WTC11 (cell line): ENCODE measurements around the gene PDLIM5. TPM values are rescaled to one million over a fixed set of nuclear protein-coding genes. Genes with fewer than 3 reads are reported as not detected.

ENCODE experiments used
- ATAC-seq: fragments of 200-7000 bp; cut with Tn5 transposase; 2 replicates; pipeline ENCODE4 v1.10.0; 2021; ENCODE audit warnings: mild to moderate bottlenecking, moderate library complexity
- CTCF ChIA-PET: fragments of 300-600 bp; sonication (Branson Sonifier 250); formaldehyde crosslinking; loops from one replicate; lab custom pipeline; 2021; ENCODE audit warnings: antibody characterized with exemption; lab: Charles Lee
- POLR2A ChIA-PET: fragments of 350-600 bp; sonication (Branson Sonifier 250); formaldehyde crosslinking; loops from one replicate; lab custom pipeline; 2021; ENCODE audit warnings: antibody characterized with exemption; lab: Charles Lee
- DNase-seq: peaks from one replicate; pipeline ENCODE4 v3.0.0; 2021; ENCODE audit warnings: low spot score
- H3K27ac Mint-ChIP-seq: 2 replicates; pipeline ENCODE4 v1.8.0; 2021; ENCODE audit warnings: mixed read lengths
- H3K27me3 Mint-ChIP-seq: 2 replicates; pipeline ENCODE4 v1.8.0; 2021; ENCODE audit warnings: low read depth, mild to moderate bottlenecking, moderate library complexity, mixed read lengths
- H3K36me3 Mint-ChIP-seq: 2 replicates; pipeline ENCODE4 v1.8.0; 2021; ENCODE audit warnings: mixed read lengths
- H3K4me1 Mint-ChIP-seq: 2 replicates; pipeline ENCODE4 v1.8.0; 2022; ENCODE audit warnings: mixed read lengths
- H3K4me3 Mint-ChIP-seq: 2 replicates; pipeline ENCODE4 v1.8.0; 2021; ENCODE audit warnings: mild to moderate bottlenecking, moderate library complexity, mixed read lengths
- H3K9me3 Mint-ChIP-seq: 2 replicates; pipeline ENCODE4 v1.8.0; 2021; ENCODE audit warnings: mixed read lengths
- CREM ChIP-seq: sonication (generic); formaldehyde crosslinking; IDR thresholded peaks from 2 replicates; pipeline ENCODE4 v1.8.1; 2022; ENCODE audit warnings: mild to moderate bottlenecking, missing genetic modification reagents, moderate library complexity
- ELF4 ChIP-seq: sonication (generic); formaldehyde crosslinking; IDR thresholded peaks from 2 replicates; pipeline ENCODE4 v1.8.1; 2022; ENCODE audit warnings: low read depth, mild to moderate bottlenecking, moderate library complexity, missing genetic modification reagents
- EMX1 ChIP-seq: fragments of 250-450 bp; sonication (Bioruptor Pico); IDR thresholded peaks from 2 replicates; pipeline ENCODE4 v1.8.0; 2021; ENCODE audit warnings: mild to moderate bottlenecking
- ESRRA ChIP-seq: sonication (generic); formaldehyde crosslinking; IDR thresholded peaks from 2 replicates; pipeline ENCODE4 v1.8.1; 2022; ENCODE audit warnings: mild to moderate bottlenecking, missing genetic modification reagents, borderline replicate concordance
- ETV6 ChIP-seq: sonication (generic); formaldehyde crosslinking; IDR thresholded peaks from 2 replicates; pipeline ENCODE4 v1.8.1; 2022; ENCODE audit warnings: mild to moderate bottlenecking, missing genetic modification reagents
- GABPB1 ChIP-seq: sonication (generic); formaldehyde crosslinking; IDR thresholded peaks from 2 replicates; pipeline ENCODE4 v1.8.1; 2023; ENCODE audit warnings: mild to moderate bottlenecking, missing genetic modification reagents
- GRHL2 ChIP-seq: fragments of 250-450 bp; sonication (Bioruptor Pico); IDR thresholded peaks from 2 replicates; pipeline ENCODE4 v1.8.0; 2022; ENCODE audit warnings: mild to moderate bottlenecking, moderate library complexity; ENCODE audit not compliant: insufficient replicate concordance, severe bottlenecking
- GTF2I ChIP-seq: fragments of 250-450 bp; sonication (Bioruptor Pico); conservative IDR thresholded peaks from 2 replicates; pipeline ENCODE4 v1.4.0; 2021; ENCODE audit warnings: mild to moderate bottlenecking
- IRF2 ChIP-seq: sonication (generic); formaldehyde crosslinking; IDR thresholded peaks from 2 replicates; pipeline ENCODE4 v1.8.0; 2022; ENCODE audit warnings: low read depth, missing genetic modification reagents, borderline replicate concordance
- NFYB ChIP-seq: sonication (generic); formaldehyde crosslinking; conservative IDR thresholded peaks from 2 replicates; pipeline ENCODE4 v1.8.0; 2022; ENCODE audit warnings: low read depth, missing genetic modification reagents
- NR1H2 ChIP-seq: sonication (generic); formaldehyde crosslinking; IDR thresholded peaks from 2 replicates; pipeline ENCODE4 v1.9.0; 2021; ENCODE audit warnings: mild to moderate bottlenecking, moderate library complexity, missing genetic modification reagents
- NR3C1 ChIP-seq: sonication (generic); formaldehyde crosslinking; conservative IDR thresholded peaks from 2 replicates; pipeline ENCODE4 v1.8.1; 2023; ENCODE audit warnings: low read depth, mild to moderate bottlenecking, missing genetic modification reagents
- OVOL2 ChIP-seq: fragments of 250-450 bp; sonication (Bioruptor Pico); IDR thresholded peaks from 2 replicates; pipeline ENCODE4 v1.9.0; 2021; ENCODE audit warnings: mild to moderate bottlenecking, borderline replicate concordance
- RELA ChIP-seq: sonication (generic); formaldehyde crosslinking; IDR thresholded peaks from 2 replicates; pipeline ENCODE4 v1.8.1; 2022; ENCODE audit warnings: missing genetic modification reagents, mild to moderate bottlenecking, borderline replicate concordance
- RORB ChIP-seq: fragments of 250-450 bp; sonication (Bioruptor Pico); IDR thresholded peaks from 2 replicates; pipeline ENCODE4 v1.9.0; 2021; ENCODE audit warnings: mild to moderate bottlenecking
- SMAD3 ChIP-seq: sonication (generic); formaldehyde crosslinking; IDR thresholded peaks from 2 replicates; pipeline ENCODE4 v1.8.0; 2022; ENCODE audit warnings: missing genetic modification reagents, mild to moderate bottlenecking, borderline replicate concordance
- ZBTB21 ChIP-seq: sonication (generic); formaldehyde crosslinking; IDR thresholded peaks from 2 replicates; pipeline ENCODE4 v1.8.1; 2023; ENCODE audit warnings: mild to moderate bottlenecking, missing genetic modification reagents, borderline replicate concordance
- ZNF219 ChIP-seq: sonication (generic); formaldehyde crosslinking; IDR thresholded peaks from 2 replicates; pipeline ENCODE4 v1.8.0; 2023; ENCODE audit warnings: missing genetic modification reagents, mild to moderate bottlenecking, borderline replicate concordance
- ZNF317 ChIP-seq: sonication (generic); formaldehyde crosslinking; IDR thresholded peaks from 2 replicates; pipeline ENCODE4 v1.8.1; 2023; ENCODE audit warnings: low read depth, mild to moderate bottlenecking, moderate library complexity, missing genetic modification reagents, borderline replicate concordance
- ZNF423 ChIP-seq: fragments of 250-450 bp; sonication (Bioruptor Pico); IDR thresholded peaks from 2 replicates; pipeline ENCODE4 v2.1.2; 2022; ENCODE audit warnings: mild to moderate bottlenecking, moderate library complexity
- total RNA-seq: library from RNA; stranded (reverse); gene quantifications from 3 replicates; pipeline ENCODE4 v1.2.3, GENCODE V29; 2021
- TF ChIP-seq, protein P1 (sequence below): fragments of 250-450 bp; sonication (Bioruptor Pico); IDR thresholded peaks from 2 replicates; pipeline ENCODE4 v1.9.0; 2021; ENCODE audit warnings: mild to moderate bottlenecking
- TF ChIP-seq, protein P2 (sequence below): sonication (generic); formaldehyde crosslinking; IDR thresholded peaks from 2 replicates; pipeline ENCODE4 v1.8.0; 2022; ENCODE audit warnings: mild to moderate bottlenecking, missing genetic modification reagents
- TF ChIP-seq, protein P3 (sequence below): sonication (generic); formaldehyde crosslinking; IDR thresholded peaks from 2 replicates; pipeline ENCODE4 v1.8.1; 2022; ENCODE audit warnings: mild to moderate bottlenecking, moderate library complexity, missing genetic modification reagents
- TF ChIP-seq, protein P4 (sequence below): sonication (generic); formaldehyde crosslinking; IDR thresholded peaks from 2 replicates; pipeline ENCODE4 v1.8.1; 2022; ENCODE audit warnings: low read depth, missing genetic modification reagents, borderline replicate concordance
- TF ChIP-seq, protein P5 (sequence below): sonication (generic); formaldehyde crosslinking; IDR thresholded peaks from 2 replicates; pipeline ENCODE4 v1.8.1; 2023; ENCODE audit warnings: mild to moderate bottlenecking, missing genetic modification reagents, moderate library complexity

Gene PDLIM5
- total RNA-seq, 1 experiment from 2014 or later, result 51.5 TPM

DNA sequence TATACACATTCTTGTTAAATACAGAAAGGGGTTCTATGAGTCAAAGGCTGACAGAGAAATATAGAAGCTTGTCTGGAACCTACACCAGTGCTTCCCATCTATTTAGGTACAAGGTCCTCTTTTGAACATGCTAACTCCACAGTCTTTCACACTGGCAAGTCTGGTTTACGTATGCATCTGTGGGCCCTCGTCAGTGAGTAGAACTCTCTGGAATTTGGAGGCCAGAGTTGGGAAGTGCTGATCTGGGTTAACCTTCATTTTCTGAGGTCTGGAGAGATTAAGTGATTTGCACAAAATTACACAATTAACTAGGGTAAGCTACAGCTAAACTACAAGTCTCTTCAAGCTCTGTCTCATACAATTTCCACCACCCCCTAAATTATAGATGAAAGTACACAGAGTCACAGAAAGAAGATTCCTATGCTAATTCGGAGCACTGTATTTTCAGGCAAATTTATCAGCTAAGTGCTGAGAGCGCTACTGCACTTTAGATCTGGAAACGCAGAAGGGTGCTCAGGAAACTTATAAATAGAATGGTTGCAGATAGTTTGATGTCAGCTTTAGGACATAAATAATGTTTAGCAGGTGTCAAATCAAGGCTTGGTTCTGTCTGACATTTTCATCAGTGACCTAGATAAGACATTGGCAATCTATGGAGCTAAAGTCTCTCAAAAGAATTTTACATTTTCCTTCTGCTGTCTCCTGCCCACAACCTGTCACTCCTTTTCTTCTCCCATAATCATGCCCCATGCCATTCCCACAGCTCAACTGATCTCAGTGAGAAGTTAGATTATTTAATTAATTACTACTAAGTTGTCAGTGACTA lies 43.0 kb upstream of the PDLIM5 start:
- ATAC-seq, result peak; percentile 61; the same call in 1 of the 2 replicates
- TF ChIP-seq ESRRA (CRISPR knock-in tag), result no peak
- no peak for TF ChIP-seq IRF2 (CRISPR knock-in tag)
- no peak for TF ChIP-seq ZBTB21 (CRISPR knock-in tag)
- no peak for TF ChIP-seq SMAD3 (CRISPR knock-in tag)
- no peak for TF ChIP-seq RORB
- TF ChIP-seq, protein P1, sequence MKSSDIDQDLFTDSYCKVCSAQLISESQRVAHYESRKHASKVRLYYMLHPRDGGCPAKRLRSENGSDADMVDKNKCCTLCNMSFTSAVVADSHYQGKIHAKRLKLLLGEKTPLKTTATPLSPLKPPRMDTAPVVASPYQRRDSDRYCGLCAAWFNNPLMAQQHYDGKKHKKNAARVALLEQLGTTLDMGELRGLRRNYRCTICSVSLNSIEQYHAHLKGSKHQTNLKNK (CRISPR knock-in tag), result no peak
- no peak for TF ChIP-seq CREM (CRISPR knock-in tag)
- no peak for TF ChIP-seq EMX1 (CRISPR knock-in tag)
- no peak for TF ChIP-seq ZNF423 (CRISPR knock-in tag)
- TF ChIP-seq OVOL2, result no peak
- no peak for TF ChIP-seq NR1H2
- TF ChIP-seq, protein P2, sequence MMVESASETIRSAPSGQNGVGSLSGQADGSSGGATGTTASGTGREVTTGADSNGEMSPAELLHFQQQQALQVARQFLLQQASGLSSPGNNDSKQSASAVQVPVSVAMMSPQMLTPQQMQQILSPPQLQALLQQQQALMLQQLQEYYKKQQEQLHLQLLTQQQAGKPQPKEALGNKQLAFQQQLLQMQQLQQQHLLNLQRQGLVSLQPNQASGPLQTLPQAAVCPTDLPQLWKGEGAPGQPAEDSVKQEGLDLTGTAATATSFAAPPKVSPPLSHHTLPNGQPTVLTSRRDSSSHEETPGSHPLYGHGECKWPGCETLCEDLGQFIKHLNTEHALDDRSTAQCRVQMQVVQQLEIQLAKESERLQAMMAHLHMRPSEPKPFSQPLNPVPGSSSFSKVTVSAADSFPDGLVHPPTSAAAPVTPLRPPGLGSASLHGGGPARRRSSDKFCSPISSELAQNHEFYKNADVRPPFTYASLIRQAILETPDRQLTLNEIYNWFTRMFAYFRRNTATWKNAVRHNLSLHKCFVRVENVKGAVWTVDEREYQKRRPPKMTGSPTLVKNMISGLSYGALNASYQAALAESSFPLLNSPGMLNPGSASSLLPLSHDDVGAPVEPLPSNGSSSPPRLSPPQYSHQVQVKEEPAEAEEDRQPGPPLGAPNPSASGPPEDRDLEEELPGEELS (CRISPR knock-in tag), result no peak
- Mint-ChIP-seq H3K9me3 (no peaks in the 10 kb centered on the region), H3K4me3 (no peak overlapping the region), H3K36me3 (no peaks in the 10 kb centered on the region), H3K27ac (no peak overlapping the region), H3K4me1 (peaks cover 20% of the 10 kb centered on the region), H3K27me3 (no peaks in the 10 kb centered on the region; the same call in 1 of the 2 replicates)
- DNase-seq, result no peak
- ChIA-PET CTCF (no interaction called here), POLR2A (no interaction called here)

DNA sequence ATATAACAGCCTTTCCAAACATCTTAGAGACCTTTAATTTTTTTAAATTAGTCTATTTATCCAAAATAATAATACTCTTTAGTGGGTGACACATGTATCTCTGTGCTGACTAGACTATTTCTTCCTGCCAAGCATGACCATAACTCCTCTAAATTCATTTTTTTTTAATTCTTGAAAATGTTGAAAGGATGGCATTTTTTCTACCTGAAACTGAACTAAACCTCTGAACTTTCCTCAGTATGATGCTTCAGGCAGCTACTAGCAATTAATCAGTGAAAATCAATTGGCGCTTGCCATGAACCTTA lies 42.4 kb upstream of the PDLIM5 start:
- ATAC-seq, result no peak
- CTCF ChIA-PET, result no interaction called here
- H3K4me3 Mint-ChIP-seq, result no peak overlapping the region

More for the DNA sequence above, 42.4 kb upstream of the PDLIM5 start:
- POLR2A ChIA-PET, result no interaction called here
- H3K36me3 Mint-ChIP-seq, result no peaks in the 10 kb centered on the region
- no peak overlapping the region for H3K27ac Mint-ChIP-seq
- TF ChIP-seq, protein P3, sequence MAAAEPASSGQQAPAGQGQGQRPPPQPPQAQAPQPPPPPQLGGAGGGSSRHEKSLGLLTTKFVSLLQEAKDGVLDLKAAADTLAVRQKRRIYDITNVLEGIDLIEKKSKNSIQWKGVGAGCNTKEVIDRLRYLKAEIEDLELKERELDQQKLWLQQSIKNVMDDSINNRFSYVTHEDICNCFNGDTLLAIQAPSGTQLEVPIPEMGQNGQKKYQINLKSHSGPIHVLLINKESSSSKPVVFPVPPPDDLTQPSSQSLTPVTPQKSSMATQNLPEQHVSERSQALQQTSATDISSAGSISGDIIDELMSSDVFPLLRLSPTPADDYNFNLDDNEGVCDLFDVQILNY, result no peak
- TF ChIP-seq ETV6 (CRISPR knock-in tag) (no peak), NFYB (CRISPR knock-in tag) (no peak), GRHL2 (CRISPR knock-in tag) (no peak), NR3C1 (no peak), GTF2I (no peak), RELA (CRISPR knock-in tag) (no peak), ZNF317 (CRISPR knock-in tag) (no peak), ZNF219 (no peak), ELF4 (CRISPR knock-in tag) (no peak), GABPB1 (no peak), OVOL2 (no peak)
- TF ChIP-seq, protein P4, sequence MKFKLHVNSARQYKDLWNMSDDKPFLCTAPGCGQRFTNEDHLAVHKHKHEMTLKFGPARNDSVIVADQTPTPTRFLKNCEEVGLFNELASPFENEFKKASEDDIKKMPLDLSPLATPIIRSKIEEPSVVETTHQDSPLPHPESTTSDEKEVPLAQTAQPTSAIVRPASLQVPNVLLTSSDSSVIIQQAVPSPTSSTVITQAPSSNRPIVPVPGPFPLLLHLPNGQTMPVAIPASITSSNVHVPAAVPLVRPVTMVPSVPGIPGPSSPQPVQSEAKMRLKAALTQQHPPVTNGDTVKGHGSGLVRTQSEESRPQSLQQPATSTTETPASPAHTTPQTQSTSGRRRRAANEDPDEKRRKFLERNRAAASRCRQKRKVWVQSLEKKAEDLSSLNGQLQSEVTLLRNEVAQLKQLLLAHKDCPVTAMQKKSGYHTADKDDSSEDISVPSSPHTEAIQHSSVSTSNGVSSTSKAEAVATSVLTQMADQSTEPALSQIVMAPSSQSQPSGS, result no peak
- TF ChIP-seq, protein P5, sequence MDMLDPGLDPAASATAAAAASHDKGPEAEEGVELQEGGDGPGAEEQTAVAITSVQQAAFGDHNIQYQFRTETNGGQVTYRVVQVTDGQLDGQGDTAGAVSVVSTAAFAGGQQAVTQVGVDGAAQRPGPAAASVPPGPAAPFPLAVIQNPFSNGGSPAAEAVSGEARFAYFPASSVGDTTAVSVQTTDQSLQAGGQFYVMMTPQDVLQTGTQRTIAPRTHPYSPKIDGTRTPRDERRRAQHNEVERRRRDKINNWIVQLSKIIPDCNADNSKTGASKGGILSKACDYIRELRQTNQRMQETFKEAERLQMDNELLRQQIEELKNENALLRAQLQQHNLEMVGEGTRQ (CRISPR knock-in tag), result no peak
- TF ChIP-seq, protein P1 (CRISPR knock-in tag), result no peak
- DNase-seq, result no peak
- H3K27me3 Mint-ChIP-seq, result no peaks in the 10 kb centered on the region; the same call in 1 of the 2 replicates
- peaks cover 24% of the 10 kb centered on the region for H3K4me1 Mint-ChIP-seq
- H3K9me3 Mint-ChIP-seq, result no peaks in the 10 kb centered on the region
